ENCODE measurements around the gene CEP63. TPM values are rescaled to one million over a fixed set of nuclear protein-coding genes. Genes with fewer than 3 reads are reported as not detected.

The CEP63 gene
- 25.3 TPM for polyA plus RNA-seq (2013, experiment 1 of 2)
- polyA plus RNA-seq (2013, experiment 2 of 2) = 28.3 TPM

GRCh38 chr3:134485718-134486576, at the start of gene CEP63, which contains the start of gene ANAPC13:
CEP63 (plus strand) TSS chr3:134486057; CDS start chr3:134495321, 9,264 bp downstream.
ANAPC13 (minus strand) TSS chr3:134485985; CDS start chr3:134482904, 3,081 bp downstream.
- peak within 1 kb of the TSS; percentile 74 for H3K4me3 ChIP-seq (ENCODE audit: extremely low read depth, insufficient read depth, low read length, poor library complexity, severe bottlenecking)
- WGBS, 2 experiments (ENCODE audit: insufficient coverage in 2 of 2) = 0 to 1% methylated on average over 72 to 78 of the region's 81 CpGs
- H3K27ac ChIP-seq (ENCODE audit: low read depth, low read length, severe bottlenecking) = peak within 1 kb of the TSS; percentile 93
- H3K4me1 ChIP-seq (ENCODE audit: control insufficient read depth, insufficient read depth, low read length, poor library complexity, severe bottlenecking) = peaks cover 32% of the 10 kb centered on the region
- H3K36me3 ChIP-seq (ENCODE audit: control insufficient read depth, insufficient read depth, low read length) = peaks cover 22% of the 10 kb centered on the region
- no peaks in the 10 kb centered on the region for H3K9me3 ChIP-seq (ENCODE audit: control insufficient read depth, low read length)

DNA sequence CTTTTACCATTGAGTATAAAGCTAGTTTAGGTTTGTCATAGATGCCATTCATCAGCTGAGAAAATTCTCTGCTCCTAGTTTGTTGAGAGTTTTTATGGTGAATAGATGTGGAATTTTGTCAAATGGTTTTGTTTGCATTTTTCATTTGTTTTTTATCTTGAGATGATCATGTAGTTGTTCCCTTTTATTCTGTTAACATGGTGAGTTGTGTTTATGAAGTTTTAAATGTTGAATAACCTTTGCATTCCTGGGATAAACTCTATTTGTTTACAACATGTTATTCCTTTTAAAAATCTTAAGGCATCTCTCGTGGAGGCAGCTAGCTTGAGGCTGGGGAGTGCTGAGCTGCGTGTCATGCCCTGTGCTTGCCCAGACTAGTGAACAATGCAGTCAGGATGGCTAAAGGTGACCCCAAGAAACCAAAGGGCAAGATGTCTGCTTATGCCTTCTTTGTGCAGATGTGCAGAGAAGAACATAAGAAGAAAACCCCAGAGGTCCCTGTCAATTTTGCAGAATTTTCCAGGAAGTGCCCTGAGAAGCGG, 48.6 kb upstream of the CEP63 start:
- no peak overlapping the region for H3K4me3 ChIP-seq (ENCODE audit: extremely low read depth, insufficient read depth, low read length, poor library complexity, severe bottlenecking)
- no peak overlapping the region for H3K27ac ChIP-seq (ENCODE audit: low read depth, low read length, severe bottlenecking)
- H3K36me3 ChIP-seq (ENCODE audit: control insufficient read depth, insufficient read depth, low read length) = no peaks in the 10 kb centered on the region
- no peaks in the 10 kb centered on the region for H3K9me3 ChIP-seq (ENCODE audit: control insufficient read depth, low read length)
- 85 to 100% methylated on average over 1 to 3 of the region's 3 CpGs for WGBS, 2 experiments (ENCODE audit: insufficient coverage in 2 of 2)
- peaks cover 3% of the 10 kb centered on the region for H3K4me1 ChIP-seq (ENCODE audit: control insufficient read depth, insufficient read depth, low read length, poor library complexity, severe bottlenecking)

- H3K4me3 ChIP-seq (ENCODE audit: extremely low read depth, insufficient read depth, low read length, poor library complexity, severe bottlenecking) = no peak overlapping the region
- no CpG with 5 or more reads among the region's 1 CpG for WGBS, 2 experiments (ENCODE audit: insufficient coverage in 2 of 2)
- no peaks in the 10 kb centered on the region for H3K4me1 ChIP-seq (ENCODE audit: control insufficient read depth, insufficient read depth, low read length, poor library complexity, severe bottlenecking)
- H3K27ac ChIP-seq (ENCODE audit: low read depth, low read length, severe bottlenecking) = no peak overlapping the region
- no peaks in the 10 kb centered on the region for H3K9me3 ChIP-seq (ENCODE audit: control insufficient read depth, low read length)
- H3K36me3 ChIP-seq (ENCODE audit: control insufficient read depth, insufficient read depth, low read length) = no peaks in the 10 kb centered on the region
Observed at GRCh38 chr3:134441321-134441720, 44.5 kb upstream of the CEP63 start.

DNA sequence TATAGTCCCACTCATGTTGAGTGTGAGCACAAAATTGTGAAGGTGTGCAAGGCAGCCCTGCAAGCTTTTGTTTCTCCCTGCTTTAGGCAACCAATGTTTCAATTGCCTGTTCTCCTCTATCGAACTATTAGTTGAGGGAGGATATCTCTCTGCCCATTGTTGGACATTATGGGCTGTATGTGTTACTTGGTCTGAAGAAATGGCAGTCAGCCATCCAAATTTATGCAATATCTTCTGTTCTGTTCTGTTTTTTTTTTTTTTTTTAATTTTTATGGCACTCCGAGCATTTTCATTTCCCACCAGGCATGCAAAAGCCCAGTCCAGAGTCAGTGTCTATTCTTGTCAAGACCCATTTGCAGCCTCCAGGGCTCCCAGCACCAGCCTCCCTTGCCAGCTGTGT, 44.0 kb upstream of the CEP63 start:
- Histone ChIP-seq H3K9me3 (ENCODE audit: control insufficient read depth, low read length) (no peaks in the 10 kb centered on the region), H3K4me3 (ENCODE audit: extremely low read depth, insufficient read depth, low read length, poor library complexity, severe bottlenecking) (no peak overlapping the region), H3K36me3 (ENCODE audit: control insufficient read depth, insufficient read depth, low read length) (no peaks in the 10 kb centered on the region), H3K4me1 (ENCODE audit: control insufficient read depth, insufficient read depth, low read length, poor library complexity, severe bottlenecking) (no peaks in the 10 kb centered on the region), H3K27ac (ENCODE audit: low read depth, low read length, severe bottlenecking) (no peak overlapping the region)
- WGBS, 2 experiments (ENCODE audit: insufficient coverage in 2 of 2) = 100% methylated on average over 1 of the region's 2 CpGs

DNA sequence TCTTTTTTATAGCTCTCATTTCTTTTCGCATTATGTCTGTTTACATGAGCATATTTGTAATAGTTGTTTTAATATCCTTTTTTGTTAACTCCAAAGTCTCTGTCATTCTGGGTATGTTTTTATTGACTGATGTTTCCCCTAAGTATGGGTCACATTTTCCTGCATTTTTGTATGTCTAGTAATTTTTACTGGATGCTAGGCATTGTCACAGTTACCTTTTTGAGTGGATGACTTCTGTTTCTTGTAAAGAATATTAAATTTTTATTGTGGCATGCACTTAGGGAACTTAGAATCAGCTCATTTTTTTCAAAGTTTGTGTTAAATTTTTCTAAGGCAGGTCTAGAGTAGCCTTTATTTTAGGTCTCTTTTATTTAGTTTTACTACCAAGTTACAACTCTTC, 40.8 kb upstream of the CEP63 start:
- H3K4me1 ChIP-seq (ENCODE audit: control insufficient read depth, insufficient read depth, low read length, poor library complexity, severe bottlenecking) = no peaks in the 10 kb centered on the region
- H3K4me3 ChIP-seq (ENCODE audit: extremely low read depth, insufficient read depth, low read length, poor library complexity, severe bottlenecking) = no peak overlapping the region
- no peaks in the 10 kb centered on the region for H3K36me3 ChIP-seq (ENCODE audit: control insufficient read depth, insufficient read depth, low read length)
- no peaks in the 10 kb centered on the region for H3K9me3 ChIP-seq (ENCODE audit: control insufficient read depth, low read length)
- no peak overlapping the region for H3K27ac ChIP-seq (ENCODE audit: low read depth, low read length, severe bottlenecking)
- WGBS, 2 experiments (ENCODE audit: insufficient coverage in 2 of 2) = no CpG with 5 or more reads among the region's 1 CpG

GRCh38 chr3:134445636-134446035, 40.2 kb upstream of the CEP63 start:
- WGBS, 2 experiments (ENCODE audit: insufficient coverage in 2 of 2) = 71 to 78% methylated on average over 1 of the region's 1 CpG
- no peak overlapping the region for H3K27ac ChIP-seq (ENCODE audit: low read depth, low read length, severe bottlenecking)
- no peaks in the 10 kb centered on the region for H3K4me1 ChIP-seq (ENCODE audit: control insufficient read depth, insufficient read depth, low read length, poor library complexity, severe bottlenecking)

DNA sequence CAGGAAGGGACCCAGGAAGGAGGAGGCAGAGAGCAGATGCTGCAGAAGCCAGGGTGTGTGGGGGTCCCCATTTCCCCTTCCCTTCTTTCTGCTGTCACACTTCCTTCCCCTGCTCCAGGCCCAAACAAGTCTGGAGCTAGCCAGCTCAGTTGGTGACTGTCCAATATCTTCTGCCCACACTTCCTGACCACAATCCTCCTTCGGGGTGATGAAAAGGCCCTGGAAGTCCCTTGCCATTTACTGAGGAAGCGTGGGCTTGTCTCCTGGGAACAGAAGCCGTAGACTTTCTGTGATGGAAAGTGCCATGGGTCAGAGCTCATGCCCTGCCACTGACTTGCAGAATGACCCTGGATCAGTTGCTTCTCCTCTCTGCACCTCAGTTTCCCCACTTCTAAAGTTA, 39.1 kb upstream of the CEP63 start:
- H3K36me3 ChIP-seq (ENCODE audit: control insufficient read depth, insufficient read depth, low read length) = no peaks in the 10 kb centered on the region
- 87 to 89% methylated on average over 3 of the region's 3 CpGs for WGBS, 2 experiments (ENCODE audit: insufficient coverage in 2 of 2)
- no peak overlapping the region for H3K27ac ChIP-seq (ENCODE audit: low read depth, low read length, severe bottlenecking)
- H3K9me3 ChIP-seq (ENCODE audit: control insufficient read depth, low read length) = no peaks in the 10 kb centered on the region
- H3K4me1 ChIP-seq (ENCODE audit: control insufficient read depth, insufficient read depth, low read length, poor library complexity, severe bottlenecking) = no peaks in the 10 kb centered on the region
- H3K4me3 ChIP-seq (ENCODE audit: extremely low read depth, insufficient read depth, low read length, poor library complexity, severe bottlenecking) = no peak overlapping the region

More at GRCh38 chr3:134445636-134446035, 40.2 kb upstream of the CEP63 start:
- Histone ChIP-seq H3K36me3 (ENCODE audit: control insufficient read depth, insufficient read depth, low read length) (no peaks in the 10 kb centered on the region), H3K9me3 (ENCODE audit: control insufficient read depth, low read length) (no peaks in the 10 kb centered on the region), H3K4me3 (ENCODE audit: extremely low read depth, insufficient read depth, low read length, poor library complexity, severe bottlenecking) (no peak overlapping the region)

- WGBS, 2 experiments (ENCODE audit: insufficient coverage in 2 of 2) = 80 to 90% methylated on average over 1 of the region's 1 CpG
- no peaks in the 10 kb centered on the region for H3K9me3 ChIP-seq (ENCODE audit: control insufficient read depth, low read length)
- H3K4me1 ChIP-seq (ENCODE audit: control insufficient read depth, insufficient read depth, low read length, poor library complexity, severe bottlenecking) = no peaks in the 10 kb centered on the region
- H3K4me3 ChIP-seq (ENCODE audit: extremely low read depth, insufficient read depth, low read length, poor library complexity, severe bottlenecking) = no peak overlapping the region
- no peak overlapping the region for H3K27ac ChIP-seq (ENCODE audit: low read depth, low read length, severe bottlenecking)
- H3K36me3 ChIP-seq (ENCODE audit: control insufficient read depth, insufficient read depth, low read length) = no peaks in the 10 kb centered on the region
Observed at GRCh38 chr3:134447351-134447750, 38.5 kb upstream of the CEP63 start.

- H3K36me3 ChIP-seq (ENCODE audit: control insufficient read depth, insufficient read depth, low read length) = no peaks in the 10 kb centered on the region
- no peak overlapping the region for H3K4me3 ChIP-seq (ENCODE audit: extremely low read depth, insufficient read depth, low read length, poor library complexity, severe bottlenecking)
- no peak overlapping the region for H3K27ac ChIP-seq (ENCODE audit: low read depth, low read length, severe bottlenecking)
- 90 to 100% methylated on average over 2 of the region's 5 CpGs for WGBS, 2 experiments (ENCODE audit: insufficient coverage in 2 of 2)
- H3K9me3 ChIP-seq (ENCODE audit: control insufficient read depth, low read length) = no peaks in the 10 kb centered on the region
- no peaks in the 10 kb centered on the region for H3K4me1 ChIP-seq (ENCODE audit: control insufficient read depth, insufficient read depth, low read length, poor library complexity, severe bottlenecking)
Observed at GRCh38 chr3:134448664-134449063, 37.2 kb upstream of the CEP63 start.

- no peak overlapping the region for H3K4me3 ChIP-seq (ENCODE audit: extremely low read depth, insufficient read depth, low read length, poor library complexity, severe bottlenecking)
- 60 to 61% methylated on average over 2 of the region's 2 CpGs for WGBS, 2 experiments (ENCODE audit: insufficient coverage in 2 of 2)
- no peaks in the 10 kb centered on the region for H3K9me3 ChIP-seq (ENCODE audit: control insufficient read depth, low read length)
Observed at GRCh38 chr3:134449277-134449676, 36.6 kb upstream of the CEP63 start.

GRCh38 chr3:134449951-134450350, 35.9 kb upstream of the CEP63 start:
- Histone ChIP-seq H3K27ac (ENCODE audit: low read depth, low read length, severe bottlenecking) (no peak overlapping the region), H3K4me3 (ENCODE audit: extremely low read depth, insufficient read depth, low read length, poor library complexity, severe bottlenecking) (no peak overlapping the region), H3K9me3 (ENCODE audit: control insufficient read depth, low read length) (no peaks in the 10 kb centered on the region), H3K4me1 (ENCODE audit: control insufficient read depth, insufficient read depth, low read length, poor library complexity, severe bottlenecking) (no peaks in the 10 kb centered on the region), H3K36me3 (ENCODE audit: control insufficient read depth, insufficient read depth, low read length) (no peaks in the 10 kb centered on the region)
- WGBS, 2 experiments (ENCODE audit: insufficient coverage in 2 of 2) = 84 to 90% methylated on average over 2 to 3 of the region's 3 CpGs

More at GRCh38 chr3:134449277-134449676, 36.6 kb upstream of the CEP63 start:
- Histone ChIP-seq H3K27ac (ENCODE audit: low read depth, low read length, severe bottlenecking) (no peak overlapping the region), H3K4me1 (ENCODE audit: control insufficient read depth, insufficient read depth, low read length, poor library complexity, severe bottlenecking) (no peaks in the 10 kb centered on the region), H3K36me3 (ENCODE audit: control insufficient read depth, insufficient read depth, low read length) (no peaks in the 10 kb centered on the region)
